H1 (cell line): ENCODE measurements around the gene ZSWIM2. TPM values are rescaled to one million over a fixed set of nuclear protein-coding genes. Genes with fewer than 3 reads are reported as not detected.

Source experiments
- CTCF ChIA-PET: fragments of 300-600 bp; sonication (Branson Sonifier 250); formaldehyde crosslinking; loops from one replicate; lab custom pipeline; 2021; ENCODE audit not compliant: partially characterized antibody; lab: Charles Lee
- POLR2A ChIA-PET: fragments of 300-600 bp; sonication (Branson Sonifier 250); formaldehyde crosslinking; loops from one replicate; lab custom pipeline; 2021; ENCODE audit warnings: inconsistent platforms; ENCODE audit not compliant: partially characterized antibody; lab: Charles Lee
- DNase-seq, 2 experiments: peaks; one replicate each; pipeline versions ENCODE4 v3.0.0 to v3.0.0-alpha.2; 2010 to 2022; ENCODE audit warnings: low spot score in 2 of 2, low read depth in 1 of 2, mixed read lengths in 1 of 2
- FAIRE-seq: peaks from 2 replicates; lab custom pipeline; 2011; peaks lifted over from hg19 to GRCh38; lab: Jason Lieb, UNC
- H2AFZ ChIP-seq: 2 replicates; pipeline ENCODE4 v1.8.1; 2012; ENCODE audit warnings: low read length, inconsistent platforms
- H2AK5ac ChIP-seq: 2 replicates; pipeline ENCODE4 v1.6.1; 2013; ENCODE audit warnings: low read depth, low read length
- H2BK120ac ChIP-seq: replicated peaks from 2 replicates; pipeline ENCODE3; 2013; ENCODE audit warnings: low read depth, low read length, inconsistent platforms
- H2BK12ac ChIP-seq: 2 replicates; pipeline ENCODE4 v1.6.1; 2013; ENCODE audit warnings: low read depth, low read length
- H2BK15ac ChIP-seq: 2 replicates; pipeline ENCODE4 v1.6.1; 2013; ENCODE audit warnings: low read length
- H2BK20ac ChIP-seq: 2 replicates; pipeline ENCODE4 v1.6.1; 2013; ENCODE audit warnings: low read length
- H2BK5ac ChIP-seq: 2 replicates; pipeline ENCODE4 v1.6.1; 2013; ENCODE audit warnings: low read depth, low read length
- H3K14ac ChIP-seq: 2 replicates; pipeline ENCODE4 v1.6.1; 2013; ENCODE audit warnings: inconsistent platforms; ENCODE audit not compliant: insufficient read length
- H3K18ac ChIP-seq: 2 replicates; pipeline ENCODE4 v1.6.1; 2013; ENCODE audit warnings: low read length; ENCODE audit errors: extremely low read depth
- H3K23ac ChIP-seq: 2 replicates; pipeline ENCODE4 v1.6.1; 2013; ENCODE audit warnings: inconsistent platforms; ENCODE audit not compliant: insufficient read length
- H3K23me2 ChIP-seq: 2 replicates; pipeline ENCODE4 v1.6.1; 2013; ENCODE audit warnings: low read depth, low read length
- H3K27ac ChIP-seq: 2 replicates; pipeline ENCODE4 v1.6.1; 2011; ENCODE audit warnings: low read depth, low read length, inconsistent platforms
- H3K27me3 ChIP-seq, 4 experiments: replicated peaks in 1 of 4; 1 replicate in 1 of 4; 2 replicates in 3 of 4; pipeline versions ENCODE4 v1.6.1 to v1.8.1; 2011 to 2013; ENCODE audit warnings: low read length in 3 of 4, mild to moderate bottlenecking in 3 of 4, inconsistent platforms in 2 of 4, mixed read lengths in 2 of 4, moderate library complexity in 1 of 4; ENCODE audit not compliant: control insufficient read depth in 3 of 4, insufficient read depth in 3 of 4; ENCODE audit errors: extremely low read depth in 1 of 4
- H3K36me3 ChIP-seq, 4 experiments: 2 replicates each; pipeline versions ENCODE4 v1.6.1 to v1.8.1; 2011 to 2013; ENCODE audit warnings: mild to moderate bottlenecking in 4 of 4, low read length in 3 of 4, moderate library complexity in 2 of 4, control low read depth in 1 of 4, inconsistent platforms in 1 of 4; ENCODE audit not compliant: insufficient read depth in 4 of 4, control insufficient read depth in 2 of 4
- H3K4ac ChIP-seq: replicated peaks from 2 replicates; pipeline ENCODE3; 2013; ENCODE audit warnings: low read length, low read depth, mixed read lengths, inconsistent platforms; ENCODE audit not compliant: insufficient read length
- H3K4me1 ChIP-seq, 4 experiments: replicated peaks in 1 of 4; 1 replicate in 1 of 4; 2 replicates in 3 of 4; pipeline versions ENCODE4 v1.6.1 to v1.8.1; 2011 to 2013; ENCODE audit warnings: low read length in 3 of 4, inconsistent platforms in 2 of 4, mixed read lengths in 1 of 4; ENCODE audit not compliant: insufficient read depth in 4 of 4, control insufficient read depth in 3 of 4
- H3K4me2 ChIP-seq, 2 experiments: 2 replicates each; pipeline versions ENCODE4 v1.6.1 to v1.8.1; 2011 to 2013; ENCODE audit warnings: low read depth in 2 of 2, low read length in 2 of 2, control low read depth in 1 of 2, inconsistent platforms in 1 of 2, mild to moderate bottlenecking in 1 of 2; ENCODE audit not compliant: insufficient read depth in 1 of 2
- H3K4me3 ChIP-seq, 4 experiments: fragments of 200-600, 300-600 bp in 1 of 4; sonication (generic), shearing (Covaris generic), sonication (Bioruptor Twin) in 1 of 4; 2 replicates each; pipeline versions ENCODE4 v1.5.1 to v1.8.1; 2011 to 2016; ENCODE audit warnings: low read length in 4 of 4, low read depth in 3 of 4, control low read depth in 2 of 4, inconsistent platforms in 2 of 4, mild to moderate bottlenecking in 2 of 4, mixed read lengths in 1 of 4, moderate library complexity in 1 of 4; ENCODE audit not compliant: insufficient read depth in 2 of 4; ENCODE audit errors: extremely low read depth in 1 of 4
- H3K56ac ChIP-seq: replicated peaks from 2 replicates; pipeline ENCODE3; 2013; ENCODE audit warnings: low read depth, mild to moderate bottlenecking, mixed read lengths, low read length, inconsistent platforms; ENCODE audit not compliant: insufficient read length
- H3K79me1 ChIP-seq: 2 replicates; pipeline ENCODE4 v1.6.1; 2013; ENCODE audit warnings: low read depth, low read length, control low read depth
- H3K79me2 ChIP-seq, 2 experiments: 2 replicates each; pipeline versions ENCODE4 v1.6.1 to v1.8.1; 2012 to 2013; ENCODE audit warnings: low read length in 2 of 2, mild to moderate bottlenecking in 2 of 2, inconsistent platforms in 1 of 2; ENCODE audit not compliant: insufficient read depth in 2 of 2, control insufficient read depth in 1 of 2
- H3K9ac ChIP-seq, 4 experiments: replicated peaks in 1 of 4; 1 replicate in 1 of 4; 2 replicates in 3 of 4; pipeline versions ENCODE4 v1.6.1 to v1.8.1; 2011 to 2013; ENCODE audit warnings: low read depth in 3 of 4, low read length in 3 of 4, control low read depth in 2 of 4, mild to moderate bottlenecking in 2 of 4, moderate library complexity in 2 of 4, inconsistent platforms in 1 of 4; ENCODE audit errors: extremely low read depth in 1 of 4
- H3K9me3 ChIP-seq, 2 experiments: 2 replicates each; pipeline versions ENCODE4 v1.6.1 to v1.8.1; 2012 to 2013; ENCODE audit warnings: mild to moderate bottlenecking in 2 of 2, moderate library complexity in 2 of 2, control low read depth in 1 of 2, inconsistent platforms in 1 of 2, low read depth in 1 of 2, low read length in 1 of 2, mixed read lengths in 1 of 2; ENCODE audit not compliant: insufficient read depth in 2 of 2
- H4K20me1 ChIP-seq, 2 experiments: replicated peaks in 1 of 2; 2 replicates each; pipeline versions ENCODE3 to v1.8.1; 2011 to 2013; ENCODE audit warnings: inconsistent platforms in 2 of 2, low read length in 2 of 2, mild to moderate bottlenecking in 1 of 2; ENCODE audit not compliant: insufficient read depth in 2 of 2, control insufficient read depth in 1 of 2
- H4K5ac ChIP-seq: 2 replicates; pipeline ENCODE4 v1.6.1; 2013; ENCODE audit warnings: low read length, low read depth, mixed read lengths, inconsistent platforms; ENCODE audit not compliant: insufficient read length
- H4K8ac ChIP-seq: 2 replicates; pipeline ENCODE4 v1.8.0; 2013; ENCODE audit warnings: mild to moderate bottlenecking, moderate library complexity, low read length, inconsistent platforms; ENCODE audit not compliant: insufficient read depth; ENCODE audit errors: extremely low read depth
- H4K91ac ChIP-seq: replicated peaks from 2 replicates; pipeline ENCODE3; 2013; ENCODE audit warnings: low read length, mixed read lengths, inconsistent platforms; ENCODE audit not compliant: insufficient read length
- CTCF ChIP-seq, 3 experiments: IDR thresholded peaks; 1 replicate in 2 of 3; 2 replicates in 1 of 3; pipeline versions ENCODE4 v1.5.1 to v1.6.1; 2011; ENCODE audit warnings: low read length in 3 of 3, mild to moderate bottlenecking in 3 of 3, inconsistent platforms in 2 of 3, low read depth in 1 of 3, moderate library complexity in 1 of 3; ENCODE audit not compliant: insufficient read depth in 1 of 3; ENCODE audit errors: control extremely low read depth in 1 of 3
- EGR1 ChIP-seq: IDR thresholded peaks from 2 replicates; pipeline ENCODE4 v1.6.1; 2011; ENCODE audit warnings: low read depth, low read length, borderline replicate concordance
- GABPA ChIP-seq: IDR thresholded peaks from 2 replicates; pipeline ENCODE4 v1.6.1; 2011; ENCODE audit warnings: mild to moderate bottlenecking, low read length, moderate library complexity, borderline replicate concordance; ENCODE audit not compliant: insufficient read depth
- HDAC2 ChIP-seq, 2 experiments: fragments of 300-600 bp in 1 of 2; sonication (generic) in 1 of 2; IDR thresholded peaks; 2 replicates each; pipeline ENCODE4 v1.6.1; 2011 to 2012; ENCODE audit warnings: low read depth in 2 of 2, low read length in 2 of 2, mild to moderate bottlenecking in 2 of 2, moderate library complexity in 2 of 2, borderline replicate concordance in 1 of 2, inconsistent platforms in 1 of 2
- KDM4A ChIP-seq: IDR thresholded peaks from one replicate; pipeline ENCODE4 v1.7.1; 2012; ENCODE audit warnings: low read depth, mild to moderate bottlenecking, moderate library complexity, low read length, inconsistent platforms; ENCODE audit not compliant: severe bottlenecking
- MAX ChIP-seq: IDR thresholded peaks from 2 replicates; pipeline ENCODE4 v1.6.1; 2012; ENCODE audit warnings: inconsistent platforms
- RAD21 ChIP-seq, 2 experiments: IDR thresholded peaks in 1 of 2; conservative IDR thresholded peaks in 1 of 2; 2 replicates each; pipeline ENCODE4 v1.6.1; 2011; ENCODE audit warnings: low read depth in 2 of 2, low read length in 2 of 2, improper control_type of control experiment in 1 of 2, inconsistent platforms in 1 of 2, mild to moderate bottlenecking in 1 of 2, moderate library complexity in 1 of 2
- RNF2 ChIP-seq: fragments of 200-900, 300-1000 bp; sonication (generic); IDR thresholded peaks from 2 replicates; pipeline ENCODE4 v1.7.1; 2016; ENCODE audit warnings: borderline replicate concordance, low read depth, mild to moderate bottlenecking, antibody characterized with exemption, low read length; ENCODE audit not compliant: poor library complexity, severe bottlenecking; ENCODE audit errors: missing control alignments
- TAF1 ChIP-seq: IDR thresholded peaks from 2 replicates; pipeline ENCODE4 v1.6.1; 2011; ENCODE audit warnings: mild to moderate bottlenecking, low read depth, low read length
- ZNF274 ChIP-seq: IDR thresholded peaks from 2 replicates; pipeline ENCODE4 v1.7.0; 2012; ENCODE audit warnings: low read length, borderline replicate concordance; ENCODE audit errors: extremely low read depth
- WGBS, 2 experiments: shearing (Covaris generic) in 1 of 2; methylation state at CpG; one replicate each; pipeline versions ENCODE4 v1.1.6 to v1.1.7; 2013 to 2015; ENCODE audit warnings: low lambda C conversion rate in 2 of 2, mixed read lengths in 2 of 2, inconsistent platforms in 1 of 2, low coverage in 1 of 2, missing lambda C conversion rate in 1 of 2; ENCODE audit not compliant: insufficient replicate concordance in 2 of 2, insufficient coverage in 1 of 2, insufficient read length in 1 of 2; ENCODE audit errors: extremely low coverage in 1 of 2, missing lambda C conversion rate in 1 of 2; 5-methylcytosine and 5-hydroxymethylcytosine counted together
- polyA plus RNA-seq, 7 experiments: library from polyadenylated mRNA; depleted of rRNA in 3 of 7; stranded (reverse) in 5 of 7; unstranded in 2 of 7; fragments of >200 nt in 5 of 7; fragments of 200-250 nt in 2 of 7; gene quantifications; 1 replicate in 5 of 7; 2 replicates in 1 of 7; 4 replicates in 1 of 7; pipeline versions ENCODE4 v1.2.1 to v1.2.3, GENCODE V29; 2011 to 2013; ENCODE audit warnings: missing spikeins in 2 of 7, mixed read lengths in 2 of 7
- total RNA-seq: library from RNA; stranded (reverse); fragmentation: NEBNext Ultra II Directional; extraction: Animal tissue kit (Norgen Biotek cat#: 25700); gene quantifications from 2 replicates; pipeline ENCODE4 v1.2.1, GENCODE V29; 2021

ZSWIM2 gene
- total and polyA plus RNA-seq, 2 of the 8 experiments (the other 6 are each of a cell fraction or from before 2014, with no cell fraction given) = not detected

DNA sequence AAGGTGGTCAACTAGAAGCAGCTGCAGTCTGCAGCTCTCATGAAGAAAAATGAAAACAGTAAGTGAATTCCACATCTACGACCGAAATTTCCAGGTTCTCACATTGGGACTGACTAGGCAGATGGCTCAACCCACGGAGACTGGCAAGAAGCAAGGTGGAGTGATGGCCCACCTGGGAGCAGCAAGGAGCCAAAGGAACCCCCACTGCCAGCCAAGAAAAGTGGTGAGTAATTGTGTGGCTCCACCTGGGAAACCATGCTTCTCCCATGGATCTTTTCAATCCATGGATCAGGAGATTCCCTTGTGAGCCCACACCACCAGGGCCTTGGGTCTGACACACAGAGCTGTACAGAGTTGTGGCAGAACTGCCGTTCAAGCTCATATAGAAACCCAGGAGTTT is 64.0 kb downstream of the ZSWIM2 start:
- Histone ChIP-seq H2BK20ac (no peak overlapping the region), H3K27me3 (no peaks in the 10 kb centered on the region), H4K8ac (no peak overlapping the region), H2AK5ac (no peak overlapping the region), H4K20me1 (no peaks in the 10 kb centered on the region), H2BK5ac (no peak overlapping the region), H3K4ac (no peak overlapping the region), H2BK15ac (no peak overlapping the region), H4K5ac (no peak overlapping the region), H3K23ac (no peak overlapping the region), H3K18ac (no peak overlapping the region), H3K14ac (no peak overlapping the region), H2AFZ (no peak overlapping the region), H3K9me3 (no peaks in the 10 kb centered on the region), H3K27ac (no peak overlapping the region), H3K79me2 (no peaks in the 10 kb centered on the region), H2BK120ac (no peak overlapping the region), H4K91ac (no peak overlapping the region), H3K79me1 (no peaks in the 10 kb centered on the region), H2BK12ac (no peak overlapping the region), H3K4me2 (no peak overlapping the region), H3K4me1 (no peaks in the 10 kb centered on the region), H3K56ac (no peak overlapping the region), H3K23me2 (no peaks in the 10 kb centered on the region), H3K36me3 (no peaks in the 10 kb centered on the region), H3K4me3 (no peak overlapping the region), H3K9ac (no peak overlapping the region)
- FAIRE-seq = no peak
- CTCF ChIA-PET = no interaction called here
- 87% methylated on average over 4 of the region's 4 CpGs; no CpG with 5 or more reads in 1 of the 2 experiments for WGBS, 2 experiments
- DNase-seq = no peak
- POLR2A ChIA-PET = no interaction called here
- TF ChIP-seq HDAC2 (IDR thresholded peaks at IDR 0.05; ENCODE audit: borderline replicate concordance in 1 of 2, low read depth in 2 of 2, low read length in 2 of 2) = no peak
- no peak for TF ChIP-seq CTCF (IDR thresholded peaks at IDR 0.05; ENCODE audit: control extremely low read depth in 1 of 3, insufficient read depth in 1 of 3, low read depth in 1 of 3, low read length in 3 of 3)
- TF ChIP-seq ZNF274 = no peak
- no peak for TF ChIP-seq RNF2
- no peak for TF ChIP-seq TAF1
- no peak for TF ChIP-seq GABPA
- TF ChIP-seq MAX = no peak
- no peak for TF ChIP-seq RAD21 (IDR thresholded peaks at IDR 0.05 in 1 of 2, conservative IDR thresholded peaks at IDR 0.05 in 1 of 2; ENCODE audit: low read depth in 2 of 2, low read length in 2 of 2)
- TF ChIP-seq EGR1 = no peak
- no peak for TF ChIP-seq KDM4A
